Neural progenitor cell (in vitro differentiated cells): Measurements from ENCODE around the gene PAPPA2. TPM values are rescaled to one million over a fixed set of nuclear protein-coding genes. Genes with fewer than 3 reads are reported as not detected.

Experiments used
- DNase-seq: peaks from one replicate; pipeline ENCODE4 v3.0.0-alpha.2; 2016; ENCODE audit warnings: low spot score
- H2AFZ ChIP-seq: fragments of 200-600 bp; sonication (generic); replicated peaks from 2 replicates; pipeline ENCODE4 v1.6.1; 2016; ENCODE audit warnings: antibody characterized with exemption
- H3F3A ChIP-seq: fragments of 200-600 bp; sonication (generic); 2 replicates; pipeline ENCODE4 v1.6.1; 2016; ENCODE audit warnings: antibody characterized with exemption, low read depth
- H3K27ac ChIP-seq: fragments of 200-600 bp; sonication (generic); 2 replicates; pipeline ENCODE4 v1.5.1; 2016; ENCODE audit warnings: mild to moderate bottlenecking
- H3K27me3 ChIP-seq: fragments of 200-600 bp; sonication (generic); 2 replicates; pipeline ENCODE4 v1.6.1; 2016; ENCODE audit warnings: mild to moderate bottlenecking, moderate library complexity
- H3K36me3 ChIP-seq: fragments of 200-600 bp; sonication (generic); 2 replicates; pipeline ENCODE4 v1.5.1; 2016
- H3K4me1 ChIP-seq: fragments of 200-600 bp; sonication (generic); 2 replicates; pipeline ENCODE4 v1.6.1; 2016; ENCODE audit warnings: mixed run types
- H3K4me2 ChIP-seq: fragments of 200-600 bp; sonication (generic); 2 replicates; pipeline ENCODE4 v1.6.1; 2016
- H3K4me3 ChIP-seq: fragments of 200-600 bp; sonication (generic); 2 replicates; pipeline ENCODE4 v1.5.1; 2016
- H3K79me2 ChIP-seq: fragments of 200-600 bp; sonication (generic); 2 replicates; pipeline ENCODE4 v1.6.1; 2016; ENCODE audit warnings: low read depth
- H3K9ac ChIP-seq: fragments of 200-600 bp; sonication (generic); 2 replicates; pipeline ENCODE4 v1.6.1; 2016
- H3K9me3 ChIP-seq: fragments of 200-600 bp; sonication (generic); 2 replicates; pipeline ENCODE4 v1.5.1; 2016; ENCODE audit warnings: low read depth
- H4K20me1 ChIP-seq: fragments of 200-600 bp; sonication (generic); 2 replicates; pipeline ENCODE4 v1.6.1; 2016; ENCODE audit warnings: low read depth
- H3K27ac Mint-ChIP-seq: 3 replicates; pipeline ENCODE4 v1.8.0; 2021; ENCODE audit warnings: mixed read lengths
- H3K27me3 Mint-ChIP-seq: 2 replicates; pipeline ENCODE4 v1.8.0; 2022; ENCODE audit warnings: low read depth, mild to moderate bottlenecking, inconsistent platforms, moderate library complexity, mixed read lengths; ENCODE audit not compliant: insufficient read depth
- H3K36me3 Mint-ChIP-seq: 3 replicates; pipeline ENCODE4 v1.8.0; 2021; ENCODE audit warnings: mixed read lengths
- H3K4me1 Mint-ChIP-seq: 3 replicates; pipeline ENCODE4 v1.8.0; 2021; ENCODE audit warnings: mixed read lengths
- H3K4me3 Mint-ChIP-seq: 3 replicates; pipeline ENCODE4 v1.8.0; 2021; ENCODE audit warnings: mild to moderate bottlenecking, moderate library complexity, mixed read lengths
- H3K9me3 Mint-ChIP-seq: 3 replicates; pipeline ENCODE4 v1.8.0; 2020; ENCODE audit warnings: mixed read lengths
- CTCF ChIP-seq: fragments of 200-600 bp; sonication (generic); IDR thresholded peaks from 2 replicates; pipeline ENCODE4 v1.5.1; 2017; ENCODE audit warnings: antibody characterized with exemption, mild to moderate bottlenecking
- EZH2 ChIP-seq: fragments of 200-600 bp; sonication (generic); IDR thresholded peaks from 2 replicates; pipeline ENCODE4 v1.6.1; 2017; ENCODE audit warnings: antibody characterized with exemption, mild to moderate bottlenecking, moderate library complexity
- EZH2phosphoT487 ChIP-seq: fragments of 200-600 bp; sonication (generic); IDR thresholded peaks from 2 replicates; pipeline ENCODE4 v1.6.1; 2017; ENCODE audit warnings: antibody characterized with exemption
- total RNA-seq: library from RNA; depleted of rRNA; stranded (reverse); fragments of >200 nt; gene quantifications from 2 replicates; pipeline ENCODE4 v1.2.3, GENCODE V29; 2015; ENCODE audit warnings: low replicate concordance

The PAPPA2 gene
- total RNA-seq, 1 donor from 2014 or later, result 0.17 TPM

- DNase-seq, result no peak
- H3K4me3 ChIP-seq, result no peak overlapping the region
- H3F3A ChIP-seq, result peaks cover 5% of the 10 kb centered on the region
- Mint-ChIP-seq H3K27me3 (peaks cover 2% of the 10 kb centered on the region), H3K4me1 (peaks cover 4% of the 10 kb centered on the region), H3K36me3 (peaks cover 4% of the 10 kb centered on the region), H3K4me3 (no peak overlapping the region), H3K9me3 (no peaks in the 10 kb centered on the region), H3K27ac (no peak overlapping the region)
- H3K79me2 ChIP-seq, result no peaks in the 10 kb centered on the region
- no peak overlapping the region for H2AFZ ChIP-seq
- H3K27me3 ChIP-seq, result no peaks in the 10 kb centered on the region
- H3K4me1 ChIP-seq, result peaks cover 8% of the 10 kb centered on the region
- H3K36me3 ChIP-seq, result no peaks in the 10 kb centered on the region
- H3K9ac ChIP-seq, result no peak overlapping the region
- H4K20me1 ChIP-seq, result no peaks in the 10 kb centered on the region
- H3K9me3 ChIP-seq, result no peaks in the 10 kb centered on the region
- H3K27ac ChIP-seq, result no peak overlapping the region
- no peak for TF ChIP-seq EZH2phosphoT487
- H3K4me2 ChIP-seq, result no peak overlapping the region
These were observed 414.1 kb downstream of the PAPPA2 start for GRCh38 chr1:176876966-176877515.

- Histone ChIP-seq H4K20me1 (no peaks in the 10 kb centered on the region), H3F3A (peaks cover 5% of the 10 kb centered on the region), H3K4me3 (no peak overlapping the region), H3K36me3 (no peaks in the 10 kb centered on the region), H3K4me2 (no peak overlapping the region), H3K9me3 (no peaks in the 10 kb centered on the region), H3K9ac (no peak overlapping the region), H3K27ac (no peak overlapping the region), H3K27me3 (no peaks in the 10 kb centered on the region), H3K79me2 (no peaks in the 10 kb centered on the region), H3K4me1 (peaks cover 8% of the 10 kb centered on the region), H2AFZ (no peak overlapping the region)
- peaks cover 4% of the 10 kb centered on the region for H3K36me3 Mint-ChIP-seq
- no peak overlapping the region for H3K4me3 Mint-ChIP-seq
- DNase-seq, result no peak
- peaks cover 2% of the 10 kb centered on the region for H3K27me3 Mint-ChIP-seq
- TF ChIP-seq EZH2, result no peak
- no peak for TF ChIP-seq CTCF
- no peak for TF ChIP-seq EZH2phosphoT487
- H3K9me3 Mint-ChIP-seq, result no peaks in the 10 kb centered on the region
- peaks cover 4% of the 10 kb centered on the region for H3K4me1 Mint-ChIP-seq
- H3K27ac Mint-ChIP-seq, result no peak overlapping the region
These were observed 414.6 kb downstream of the PAPPA2 start for GRCh38 chr1:176877557-176877956.

- Histone ChIP-seq H3K79me2 (no peaks in the 10 kb centered on the region), H3K4me2 (no peak overlapping the region), H3K27me3 (no peaks in the 10 kb centered on the region), H3K4me1 (peaks cover 8% of the 10 kb centered on the region), H3F3A (peaks cover 5% of the 10 kb centered on the region), H4K20me1 (no peaks in the 10 kb centered on the region), H3K9me3 (no peaks in the 10 kb centered on the region), H3K4me3 (no peak overlapping the region), H3K27ac (no peak overlapping the region), H3K9ac (no peak overlapping the region), H3K36me3 (no peaks in the 10 kb centered on the region), H2AFZ (no peak overlapping the region)
- no peak overlapping the region for H3K27ac Mint-ChIP-seq
- TF ChIP-seq EZH2 (no peak), EZH2phosphoT487 (no peak), CTCF (peak; percentile 51)
- H3K4me1 Mint-ChIP-seq, result peaks cover 4% of the 10 kb centered on the region
- DNase-seq, result peak; percentile 49
- peaks cover 3% of the 10 kb centered on the region for H3K36me3 Mint-ChIP-seq
- peaks cover 2% of the 10 kb centered on the region for H3K27me3 Mint-ChIP-seq
- no peak overlapping the region for H3K4me3 Mint-ChIP-seq
- H3K9me3 Mint-ChIP-seq, result no peaks in the 10 kb centered on the region
These were observed 416.0 kb downstream of the PAPPA2 start for GRCh38 chr1:176878750-176879536.
